AML-193 (cell line): Measurements from ENCODE around the gene MRPL53.
A peak's percentile ranks its signal among the peaks of the same experiment; 100 is the strongest.
"Not testable (repeated sequence)": the region's sequence is repeated elsewhere in the genome, so short reads cannot be mapped to it uniquely, and the experiment has no call there.

Experiments used
- DNase-seq, 2 experiments: peaks; one replicate each; lab custom pipeline; 2025; lab: John Stamatoyannopoulos, UW

Gene MRPL53

GRCh38 chr2:74454654-74455511 is 17.6 kb downstream of the MRPL53 start, which contains the start of gene INO80B:
INO80B (plus strand) TSS chr2:74455087; CDS start chr2:74455117, 30 bp downstream.
- DNase-seq, result peak; percentile 94 to 95

GRCh38 chr2:74450570-74451190 is 21.8 kb downstream of the MRPL53 start:
- no peak for DNase-seq

GRCh38 chr2:74448771-74449170 is 23.7 kb downstream of the MRPL53 start:
- DNase-seq, result no peak

- DNase-seq, result no peak
Measured at GRCh38 chr2:74447230-74447999, 25.1 kb downstream of the MRPL53 start.

GRCh38 chr2:74444498-74445318 is 27.8 kb downstream of the MRPL53 start:
- DNase-seq, result no peak

GRCh38 chr2:74442483-74443297 is 29.8 kb downstream of the MRPL53 start:
- not testable (repeated sequence) for DNase-seq

- DNase-seq, result no peak
Measured at GRCh38 chr2:74441690-74442482, 30.6 kb downstream of the MRPL53 start, which contains the start of gene RTKN. RTKN (minus strand) TSS chr2:74441937; CDS start chr2:74441816, 121 bp downstream.

- no peak for DNase-seq
Measured at GRCh38 chr2:74441170-74441689, 31.2 kb downstream of the MRPL53 start.

GRCh38 chr2:74440378-74441169 is 31.9 kb downstream of the MRPL53 start:
- DNase-seq, result peak; percentile 64 to 70

- DNase-seq, result no peak
Measured at GRCh38 chr2:74439803-74440377, 32.6 kb downstream of the MRPL53 start.

GRCh38 chr2:74439373-74439772 is 33.1 kb downstream of the MRPL53 start:
- DNase-seq, result no peak

- DNase-seq, result no peak
Measured at GRCh38 chr2:74438248-74438647, 34.2 kb downstream of the MRPL53 start.

- no peak for DNase-seq
Measured at GRCh38 chr2:74436848-74437695, 35.4 kb downstream of the MRPL53 start.

GRCh38 chr2:74436111-74436805 is 36.2 kb downstream of the MRPL53 start:
- DNase-seq, result no peak

- no peak for DNase-seq
Measured at GRCh38 chr2:74430502-74430901, 42.0 kb downstream of the MRPL53 start.
